Thyroid gland (tissue), 4 donors: ENCODE results near the gene LAIR2.

Source experiments
- POLR2A ChIP-seq, 2 donors: fragments of 450-650 bp; IDR thresholded peaks; one replicate each; pipeline ENCODE4 v1.6.1; 2017; ENCODE audit warnings: antibody characterized with exemption in 2 of 2, mild to moderate bottlenecking in 2 of 2, moderate library complexity in 1 of 2
- TF ChIP-seq, protein P1 (sequence below), 6 experiments: fragments of 200-600 bp in 3 of 6; fragments of 450-650 bp in 3 of 6; sonication (generic) in 3 of 6; IDR thresholded peaks; one replicate each; pipeline ENCODE4 v1.5.1; 2016 to 2019; ENCODE audit warnings: antibody characterized with exemption in 6 of 6, mild to moderate bottlenecking in 2 of 6, inconsistent platforms in 1 of 6, moderate library complexity in 1 of 6

- TF ChIP-seq, protein P1, sequence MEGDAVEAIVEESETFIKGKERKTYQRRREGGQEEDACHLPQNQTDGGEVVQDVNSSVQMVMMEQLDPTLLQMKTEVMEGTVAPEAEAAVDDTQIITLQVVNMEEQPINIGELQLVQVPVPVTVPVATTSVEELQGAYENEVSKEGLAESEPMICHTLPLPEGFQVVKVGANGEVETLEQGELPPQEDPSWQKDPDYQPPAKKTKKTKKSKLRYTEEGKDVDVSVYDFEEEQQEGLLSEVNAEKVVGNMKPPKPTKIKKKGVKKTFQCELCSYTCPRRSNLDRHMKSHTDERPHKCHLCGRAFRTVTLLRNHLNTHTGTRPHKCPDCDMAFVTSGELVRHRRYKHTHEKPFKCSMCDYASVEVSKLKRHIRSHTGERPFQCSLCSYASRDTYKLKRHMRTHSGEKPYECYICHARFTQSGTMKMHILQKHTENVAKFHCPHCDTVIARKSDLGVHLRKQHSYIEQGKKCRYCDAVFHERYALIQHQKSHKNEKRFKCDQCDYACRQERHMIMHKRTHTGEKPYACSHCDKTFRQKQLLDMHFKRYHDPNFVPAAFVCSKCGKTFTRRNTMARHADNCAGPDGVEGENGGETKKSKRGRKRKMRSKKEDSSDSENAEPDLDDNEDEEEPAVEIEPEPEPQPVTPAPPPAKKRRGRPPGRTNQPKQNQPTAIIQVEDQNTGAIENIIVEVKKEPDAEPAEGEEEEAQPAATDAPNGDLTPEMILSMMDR (IDR thresholded peaks at IDR 0.05), result no peak
- TF ChIP-seq POLR2A (IDR thresholded peaks at IDR 0.05), result no peak
These were observed 42.2 kb upstream of the LAIR2 start for GRCh38 chr19:54460230-54461005.
